ENCODE results near the gene ABI3.

The ABI3 gene

GRCh38 chr17:49229805-49230600, 19.5 kb downstream of the ABI3 start:
- TF ChIP-seq CTCF (conservative IDR thresholded peaks at IDR 0.05; ENCODE audit: control insufficient read depth, insufficient read depth, low read depth, low read length): no peak
- no peak for DNase-seq (ENCODE audit: low read depth)
- H3K4me3 ChIP-seq (ENCODE audit: control insufficient read depth, low read depth, low read length): peak overlapping the region; percentile 72

DNA sequence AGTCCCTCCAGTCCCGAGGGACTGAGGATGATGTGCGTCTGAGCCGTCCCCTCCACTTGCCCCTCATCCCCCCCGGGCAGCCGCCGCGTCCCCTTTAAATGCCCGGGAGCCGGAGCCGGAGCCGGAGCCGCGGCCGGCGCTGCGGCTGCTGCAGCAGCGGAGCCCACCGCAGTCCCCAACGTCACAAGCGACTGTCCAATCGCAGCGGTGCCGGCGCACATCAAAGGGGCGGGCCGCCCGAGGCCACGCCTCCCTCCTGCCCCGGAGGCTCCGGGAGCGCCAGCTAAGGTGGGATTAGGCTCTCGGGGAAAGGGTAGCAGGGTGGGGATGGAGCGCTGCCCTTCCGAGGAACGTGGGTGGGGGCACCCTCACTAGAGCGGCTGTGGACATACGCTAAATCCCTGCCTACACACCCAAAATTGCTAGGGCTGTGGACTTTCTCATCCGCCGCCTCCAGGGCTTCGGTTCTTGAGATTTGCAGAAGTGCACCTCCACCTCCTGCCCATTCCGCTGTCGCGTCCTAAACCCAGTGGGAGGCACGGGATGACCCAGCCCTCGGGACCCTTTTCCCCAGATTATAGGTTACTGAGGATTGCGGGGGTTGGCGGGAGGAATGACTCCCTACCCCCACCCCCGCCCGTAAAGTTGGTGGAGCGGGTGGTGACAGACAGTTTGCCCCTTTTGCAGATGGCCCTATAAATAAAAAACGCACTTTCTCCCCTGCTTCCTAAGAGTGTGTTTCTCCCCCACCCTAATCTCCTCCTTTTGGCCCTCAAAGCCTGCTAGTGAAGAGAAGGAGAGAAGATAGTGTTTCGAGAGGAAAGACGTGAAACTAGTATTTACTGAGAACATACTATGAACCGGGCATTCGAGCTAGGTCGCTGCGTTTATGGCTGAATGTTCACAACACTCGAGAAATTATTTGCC, 20.4 kb downstream of the ABI3 start, which contains the start of gene PHOSPHO1:
Gene PHOSPHO1 (minus strand): TSS at position 152 of the 927 bp plus-strand sequence. CDS start 4,096 bp downstream, outside the sequence.
- DNase-seq (ENCODE audit: low read depth): peak; percentile 68
- no peak for TF ChIP-seq CTCF (conservative IDR thresholded peaks at IDR 0.05; ENCODE audit: control insufficient read depth, insufficient read depth, low read depth, low read length)
- H3K4me3 ChIP-seq (ENCODE audit: control insufficient read depth, low read depth, low read length): peak within 1 kb of the TSS; percentile 72

DNA sequence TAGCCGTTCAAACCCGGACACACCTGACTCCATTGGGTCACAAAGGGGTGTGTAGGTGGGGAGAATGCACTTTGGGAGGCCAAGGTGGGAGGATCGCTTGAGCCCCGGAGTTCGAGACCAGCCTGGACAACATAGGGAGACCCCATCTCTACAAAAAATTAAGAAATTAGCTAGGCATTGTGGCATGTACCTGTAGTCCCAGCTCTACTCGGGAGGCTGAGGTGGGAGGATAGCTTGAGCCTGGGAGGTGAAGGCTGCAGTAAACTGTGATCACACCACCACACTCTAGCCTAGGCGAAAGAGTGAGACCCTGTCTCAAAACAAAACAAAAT, 21.0 kb downstream of the ABI3 start:
- no peak overlapping the region for H3K4me3 ChIP-seq (ENCODE audit: control insufficient read depth, low read depth, low read length)
- no peak for TF ChIP-seq CTCF (conservative IDR thresholded peaks at IDR 0.05; ENCODE audit: control insufficient read depth, insufficient read depth, low read depth, low read length)
- no peak for DNase-seq (ENCODE audit: low read depth)

GRCh38 chr17:49234509-49235080, 24.1 kb downstream of the ABI3 start:
- DNase-seq (ENCODE audit: low read depth): no peak
- TF ChIP-seq CTCF (conservative IDR thresholded peaks at IDR 0.05; ENCODE audit: control insufficient read depth, insufficient read depth, low read depth, low read length): no peak
- H3K4me3 ChIP-seq (ENCODE audit: control insufficient read depth, low read depth, low read length): no peak overlapping the region

GRCh38 chr17:49235896-49236295, 25.4 kb downstream of the ABI3 start:
- H3K4me3 ChIP-seq (ENCODE audit: control insufficient read depth, low read depth, low read length): no peak overlapping the region
- no peak for DNase-seq (ENCODE audit: low read depth)
- no peak for TF ChIP-seq CTCF (conservative IDR thresholded peaks at IDR 0.05; ENCODE audit: control insufficient read depth, insufficient read depth, low read depth, low read length)

DNA sequence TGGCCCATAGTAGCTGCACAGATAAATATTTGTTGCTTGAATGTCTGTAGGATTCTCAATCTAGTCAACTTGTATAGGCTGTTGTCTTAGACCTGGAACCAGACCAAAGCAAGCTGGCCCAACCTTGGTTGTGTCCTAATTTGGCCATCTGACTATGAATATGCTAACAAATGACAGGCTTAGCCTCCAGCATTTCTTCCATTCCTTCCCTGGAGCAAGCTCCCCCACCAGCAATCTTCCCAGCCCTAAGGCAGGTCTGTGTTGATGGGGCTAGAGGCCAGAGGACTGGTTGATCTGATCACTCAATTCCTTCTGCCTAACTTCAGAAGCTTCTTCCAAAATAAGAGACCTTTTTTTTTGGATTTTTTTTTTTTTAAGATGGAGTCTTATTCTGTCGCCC, 29.5 kb downstream of the ABI3 start:
- H3K4me3 ChIP-seq (ENCODE audit: control insufficient read depth, low read depth, low read length): no peak overlapping the region
- no peak for DNase-seq (ENCODE audit: low read depth)
- TF ChIP-seq CTCF (conservative IDR thresholded peaks at IDR 0.05; ENCODE audit: control insufficient read depth, insufficient read depth, low read depth, low read length): no peak

Measured in fibroblast of mammary gland (primary cell).